Activated CD8-positive, alpha-beta T cell treated with anti-CD3 and anti-CD28 coated beads for 36 hours (primary cell): ENCODE data around the gene MACROD2. TPM values are rescaled to one million over a fixed set of nuclear protein-coding genes. Genes with fewer than 3 reads are reported as not detected.

Source experiments
- ATAC-seq: fragments of 200-7000 bp; cut with Tn5 transposase; one replicate; pipeline ENCODE4 v1.10.0; 2021; ENCODE audit warnings: mild to moderate bottlenecking, moderate library complexity
- CTCF ChIA-PET: fragments of 350-600 bp; sonication (Branson Sonifier 250); formaldehyde crosslinking; loops from one replicate; lab custom pipeline; 2021; ENCODE audit warnings: antibody characterized with exemption; lab: Charles Lee
- POLR2A ChIA-PET: fragments of 350-600 bp; sonication (Branson Sonifier 250); formaldehyde crosslinking; loops from one replicate; lab custom pipeline; 2021; ENCODE audit warnings: antibody characterized with exemption; lab: Charles Lee
- DNase-seq: peaks from one replicate; pipeline ENCODE4 v3.0.0-alpha.2; 2020
- H3K27ac Mint-ChIP-seq: one replicate; pipeline ENCODE4 v1.8.0; 2021; ENCODE audit warnings: mild to moderate bottlenecking, mixed read lengths
- H3K27me3 Mint-ChIP-seq: one replicate; pipeline ENCODE4 v1.8.0; 2021; ENCODE audit warnings: mixed read lengths
- H3K36me3 Mint-ChIP-seq: one replicate; pipeline ENCODE4 v1.8.0; 2021; ENCODE audit warnings: low read depth, mixed read lengths
- H3K4me1 Mint-ChIP-seq: one replicate; pipeline ENCODE4 v1.8.0; 2021; ENCODE audit warnings: low read depth, mixed read lengths
- H3K4me3 Mint-ChIP-seq: one replicate; pipeline ENCODE4 v1.8.0; 2021; ENCODE audit warnings: mild to moderate bottlenecking, moderate library complexity, mixed read lengths
- H3K9me3 Mint-ChIP-seq: one replicate; pipeline ENCODE4 v1.8.0; 2021; ENCODE audit warnings: mixed read lengths
- intact Hi-C: fragments of 100-400 bp; cut with micrococcal nuclease; formaldehyde crosslinking; loops from one replicate; pipeline ENCODE4 v1.10.0; 2022
- total RNA-seq, 2 experiments: library from RNA; stranded (reverse); gene quantifications; one replicate each; pipeline ENCODE4 v1.2.3, GENCODE V29; 2021
- TF ChIP-seq, protein P1 (sequence below): fragments of 200-600 bp; IDR thresholded peaks from one replicate; pipeline ENCODE4 v1.8.0; 2022; ENCODE audit warnings: antibody characterized with exemption, mild to moderate bottlenecking

MACROD2 gene
- total RNA-seq, 2 experiments from 2014 or later, result not detected

DNA sequence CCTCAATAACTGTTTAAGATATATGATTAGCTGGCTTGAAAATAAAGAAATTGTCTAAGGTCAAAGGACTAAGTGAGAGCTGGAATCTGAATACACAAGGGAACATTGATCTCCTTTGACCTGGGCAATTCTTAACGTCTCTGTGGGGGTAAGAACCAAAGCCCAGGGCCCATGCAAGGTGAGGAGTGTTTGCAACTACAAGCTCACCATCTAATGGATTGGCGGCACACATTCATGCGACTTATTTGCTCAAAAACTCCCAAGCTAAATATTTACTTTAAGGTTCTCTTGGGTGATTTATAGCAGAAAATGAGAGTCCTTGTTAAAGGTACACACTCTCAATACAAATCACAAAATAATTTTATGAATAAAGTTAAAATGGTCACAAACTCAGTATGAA is 734.1 kb downstream of the MACROD2 start:
- H3K4me3 Mint-ChIP-seq, result no peak overlapping the region
- H3K4me1 Mint-ChIP-seq, result no peaks in the 10 kb centered on the region
- H3K36me3 Mint-ChIP-seq, result no peaks in the 10 kb centered on the region
- CTCF ChIA-PET, result no interaction called here
- no peak overlapping the region for H3K27ac Mint-ChIP-seq
- TF ChIP-seq, protein P1, sequence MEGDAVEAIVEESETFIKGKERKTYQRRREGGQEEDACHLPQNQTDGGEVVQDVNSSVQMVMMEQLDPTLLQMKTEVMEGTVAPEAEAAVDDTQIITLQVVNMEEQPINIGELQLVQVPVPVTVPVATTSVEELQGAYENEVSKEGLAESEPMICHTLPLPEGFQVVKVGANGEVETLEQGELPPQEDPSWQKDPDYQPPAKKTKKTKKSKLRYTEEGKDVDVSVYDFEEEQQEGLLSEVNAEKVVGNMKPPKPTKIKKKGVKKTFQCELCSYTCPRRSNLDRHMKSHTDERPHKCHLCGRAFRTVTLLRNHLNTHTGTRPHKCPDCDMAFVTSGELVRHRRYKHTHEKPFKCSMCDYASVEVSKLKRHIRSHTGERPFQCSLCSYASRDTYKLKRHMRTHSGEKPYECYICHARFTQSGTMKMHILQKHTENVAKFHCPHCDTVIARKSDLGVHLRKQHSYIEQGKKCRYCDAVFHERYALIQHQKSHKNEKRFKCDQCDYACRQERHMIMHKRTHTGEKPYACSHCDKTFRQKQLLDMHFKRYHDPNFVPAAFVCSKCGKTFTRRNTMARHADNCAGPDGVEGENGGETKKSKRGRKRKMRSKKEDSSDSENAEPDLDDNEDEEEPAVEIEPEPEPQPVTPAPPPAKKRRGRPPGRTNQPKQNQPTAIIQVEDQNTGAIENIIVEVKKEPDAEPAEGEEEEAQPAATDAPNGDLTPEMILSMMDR, result no peak
- H3K27me3 Mint-ChIP-seq, result no peaks in the 10 kb centered on the region
- intact Hi-C loops, result no loop called here
- H3K9me3 Mint-ChIP-seq, result peaks cover 3% of the 10 kb centered on the region
- DNase-seq (no peak), ATAC-seq (no peak)
- POLR2A ChIA-PET, result no interaction called here

- H3K27ac Mint-ChIP-seq, result no peak overlapping the region
- intact Hi-C loops, result no loop called here
- H3K27me3 Mint-ChIP-seq, result no peaks in the 10 kb centered on the region
- ChIA-PET CTCF (no interaction called here), POLR2A (no interaction called here)
- H3K4me3 Mint-ChIP-seq, result no peak overlapping the region
- no peaks in the 10 kb centered on the region for H3K36me3 Mint-ChIP-seq
- ATAC-seq (no peak), DNase-seq (no peak)
- TF ChIP-seq, protein P1, result no peak
- no peaks in the 10 kb centered on the region for H3K4me1 Mint-ChIP-seq
- peaks cover 5% of the 10 kb centered on the region for H3K9me3 Mint-ChIP-seq
Measured at GRCh38 chr20:14732343-14732742, 737.0 kb downstream of the MACROD2 start.

GRCh38 chr20:14732996-14733395 is 737.7 kb downstream of the MACROD2 start:
- H3K4me3 Mint-ChIP-seq, result no peak overlapping the region
- ATAC-seq (no peak), DNase-seq (no peak)
- H3K27me3 Mint-ChIP-seq, result no peaks in the 10 kb centered on the region
- TF ChIP-seq, protein P1, result no peak
- POLR2A ChIA-PET, result no interaction called here
- intact Hi-C loops, result no loop called here
- H3K9me3 Mint-ChIP-seq, result peaks cover 5% of the 10 kb centered on the region
- H3K27ac Mint-ChIP-seq, result no peak overlapping the region
- CTCF ChIA-PET, result no interaction called here
- H3K4me1 Mint-ChIP-seq, result no peaks in the 10 kb centered on the region
- H3K36me3 Mint-ChIP-seq, result no peaks in the 10 kb centered on the region

DNA sequence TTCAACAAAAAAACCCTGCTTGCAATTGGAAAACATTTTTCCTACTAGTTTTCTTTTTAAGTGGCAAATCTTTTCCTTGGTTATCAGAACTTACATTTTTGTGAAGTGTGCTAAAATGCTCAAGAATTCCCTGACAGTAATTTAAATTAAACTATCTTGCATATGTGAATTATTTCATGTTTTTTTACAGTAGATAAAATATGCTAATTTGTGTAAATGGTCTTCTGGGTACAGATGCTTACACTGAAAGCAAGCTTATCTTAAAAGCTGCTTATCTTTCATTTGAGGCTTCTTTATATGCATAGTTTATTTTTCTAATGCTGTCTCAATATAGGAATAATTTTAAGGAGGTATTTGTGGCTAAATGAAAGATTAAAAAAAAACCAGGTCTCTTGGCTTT is 745.1 kb downstream of the MACROD2 start:
- no peak overlapping the region for H3K27ac Mint-ChIP-seq
- H3K27me3 Mint-ChIP-seq, result no peaks in the 10 kb centered on the region
- ChIA-PET CTCF (no interaction called here), POLR2A (no interaction called here)
- H3K4me3 Mint-ChIP-seq, result no peak overlapping the region
- no peaks in the 10 kb centered on the region for H3K4me1 Mint-ChIP-seq
- DNase-seq (no peak), ATAC-seq (no peak)
- intact Hi-C loops, result no loop called here
- H3K36me3 Mint-ChIP-seq, result no peaks in the 10 kb centered on the region
- TF ChIP-seq, protein P1, result no peak
- no peaks in the 10 kb centered on the region for H3K9me3 Mint-ChIP-seq

GRCh38 chr20:14741616-14742015 is 746.3 kb downstream of the MACROD2 start:
- no peaks in the 10 kb centered on the region for H3K27me3 Mint-ChIP-seq
- no peaks in the 10 kb centered on the region for H3K4me1 Mint-ChIP-seq
- intact Hi-C loops, result no loop called here
- POLR2A ChIA-PET, result no interaction called here
- TF ChIP-seq, protein P1, result no peak
- no peak overlapping the region for H3K4me3 Mint-ChIP-seq
- no peaks in the 10 kb centered on the region for H3K9me3 Mint-ChIP-seq
- ATAC-seq (no peak), DNase-seq (no peak)
- CTCF ChIA-PET, result no interaction called here
- H3K36me3 Mint-ChIP-seq, result no peaks in the 10 kb centered on the region
- H3K27ac Mint-ChIP-seq, result no peak overlapping the region
